ENCODE results near the gene ZBTB5. TPM values are rescaled to one million over a fixed set of nuclear protein-coding genes. Genes with fewer than 3 reads are reported as not detected.

The ZBTB5 gene
- total and polyA plus RNA-seq, 9 of the 15 experiments (the other 6 are each of a cell fraction or from before 2014, with no cell fraction given): 2.3 to 43.2 (median 15.5) TPM

DNA sequence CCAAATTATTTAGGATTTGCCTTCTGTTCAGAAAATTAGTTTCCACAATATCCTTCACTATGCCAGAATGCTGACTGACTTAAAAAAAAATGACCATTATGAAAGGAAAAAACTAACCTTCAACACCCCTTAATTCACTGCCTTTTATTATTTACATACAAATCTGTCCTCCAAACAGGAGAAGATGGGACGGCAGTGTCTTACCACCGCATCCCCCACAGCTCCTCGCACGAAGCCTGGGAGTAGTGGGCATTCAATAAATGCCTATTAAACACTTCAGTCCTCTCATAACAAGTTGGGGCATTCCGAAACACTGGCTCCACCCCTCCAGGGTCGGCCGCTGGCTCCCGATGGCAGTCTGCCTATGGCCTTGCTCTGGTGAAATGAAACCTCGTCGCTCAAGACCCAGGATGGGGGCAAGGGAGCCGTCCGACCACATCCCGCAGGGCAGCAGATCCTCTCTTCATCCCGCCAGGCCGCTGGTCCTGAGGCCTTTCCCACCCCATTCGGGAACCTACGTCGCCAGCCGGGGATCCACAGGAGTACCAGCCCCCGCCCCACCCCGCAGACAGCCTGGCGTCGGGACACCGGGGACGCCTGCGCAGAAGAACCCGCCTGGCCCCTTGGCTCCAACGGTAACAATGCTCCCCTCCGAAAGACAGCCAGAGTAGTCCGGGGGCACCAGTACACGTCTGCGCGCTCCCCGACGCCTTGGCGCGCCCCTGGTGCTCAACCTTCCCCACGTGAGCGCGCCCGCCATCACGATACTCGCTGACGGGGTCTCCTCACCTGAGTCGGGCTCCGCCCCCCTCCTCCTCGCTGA, 613 bp downstream of the ZBTB5 start (continued):
- TF ChIP-seq, protein P1, sequence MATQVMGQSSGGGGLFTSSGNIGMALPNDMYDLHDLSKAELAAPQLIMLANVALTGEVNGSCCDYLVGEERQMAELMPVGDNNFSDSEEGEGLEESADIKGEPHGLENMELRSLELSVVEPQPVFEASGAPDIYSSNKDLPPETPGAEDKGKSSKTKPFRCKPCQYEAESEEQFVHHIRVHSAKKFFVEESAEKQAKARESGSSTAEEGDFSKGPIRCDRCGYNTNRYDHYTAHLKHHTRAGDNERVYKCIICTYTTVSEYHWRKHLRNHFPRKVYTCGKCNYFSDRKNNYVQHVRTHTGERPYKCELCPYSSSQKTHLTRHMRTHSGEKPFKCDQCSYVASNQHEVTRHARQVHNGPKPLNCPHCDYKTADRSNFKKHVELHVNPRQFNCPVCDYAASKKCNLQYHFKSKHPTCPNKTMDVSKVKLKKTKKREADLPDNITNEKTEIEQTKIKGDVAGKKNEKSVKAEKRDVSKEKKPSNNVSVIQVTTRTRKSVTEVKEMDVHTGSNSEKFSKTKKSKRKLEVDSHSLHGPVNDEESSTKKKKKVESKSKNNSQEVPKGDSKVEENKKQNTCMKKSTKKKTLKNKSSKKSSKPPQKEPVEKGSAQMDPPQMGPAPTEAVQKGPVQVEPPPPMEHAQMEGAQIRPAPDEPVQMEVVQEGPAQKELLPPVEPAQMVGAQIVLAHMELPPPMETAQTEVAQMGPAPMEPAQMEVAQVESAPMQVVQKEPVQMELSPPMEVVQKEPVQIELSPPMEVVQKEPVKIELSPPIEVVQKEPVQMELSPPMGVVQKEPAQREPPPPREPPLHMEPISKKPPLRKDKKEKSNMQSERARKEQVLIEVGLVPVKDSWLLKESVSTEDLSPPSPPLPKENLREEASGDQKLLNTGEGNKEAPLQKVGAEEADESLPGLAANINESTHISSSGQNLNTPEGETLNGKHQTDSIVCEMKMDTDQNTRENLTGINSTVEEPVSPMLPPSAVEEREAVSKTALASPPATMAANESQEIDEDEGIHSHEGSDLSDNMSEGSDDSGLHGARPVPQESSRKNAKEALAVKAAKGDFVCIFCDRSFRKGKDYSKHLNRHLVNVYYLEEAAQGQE (IDR thresholded peaks at IDR 0.05; ENCODE audit: borderline replicate concordance): no peak
- TF ChIP-seq, protein P1 (CRISPR knock-in tag; IDR thresholded peaks at IDR 0.05; ENCODE audit: low read depth): no peak
- TF ChIP-seq, protein P2, sequence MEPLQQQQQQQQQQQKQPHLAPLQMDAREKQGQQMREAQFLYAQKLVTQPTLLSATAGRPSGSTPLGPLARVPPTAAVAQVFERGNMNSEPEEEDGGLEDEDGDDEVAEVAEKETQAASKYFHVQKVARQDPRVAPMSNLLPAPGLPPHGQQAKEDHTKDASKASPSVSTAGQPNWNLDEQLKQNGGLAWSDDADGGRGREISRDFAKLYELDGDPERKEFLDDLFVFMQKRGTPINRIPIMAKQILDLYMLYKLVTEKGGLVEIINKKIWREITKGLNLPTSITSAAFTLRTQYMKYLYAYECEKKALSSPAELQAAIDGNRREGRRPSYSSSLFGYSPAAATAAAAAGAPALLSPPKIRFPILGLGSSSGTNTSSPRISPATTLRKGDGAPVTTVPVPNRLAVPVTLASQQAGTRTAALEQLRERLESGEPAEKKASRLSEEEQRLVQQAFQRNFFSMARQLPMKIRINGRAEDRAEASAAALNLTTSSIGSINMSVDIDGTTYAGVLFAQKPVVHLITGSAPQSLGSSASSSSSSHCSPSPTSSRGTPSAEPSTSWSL (CRISPR knock-in tag; IDR thresholded peaks at IDR 0.05; ENCODE audit: borderline replicate concordance): no peak
- TF ChIP-seq, protein P3, sequence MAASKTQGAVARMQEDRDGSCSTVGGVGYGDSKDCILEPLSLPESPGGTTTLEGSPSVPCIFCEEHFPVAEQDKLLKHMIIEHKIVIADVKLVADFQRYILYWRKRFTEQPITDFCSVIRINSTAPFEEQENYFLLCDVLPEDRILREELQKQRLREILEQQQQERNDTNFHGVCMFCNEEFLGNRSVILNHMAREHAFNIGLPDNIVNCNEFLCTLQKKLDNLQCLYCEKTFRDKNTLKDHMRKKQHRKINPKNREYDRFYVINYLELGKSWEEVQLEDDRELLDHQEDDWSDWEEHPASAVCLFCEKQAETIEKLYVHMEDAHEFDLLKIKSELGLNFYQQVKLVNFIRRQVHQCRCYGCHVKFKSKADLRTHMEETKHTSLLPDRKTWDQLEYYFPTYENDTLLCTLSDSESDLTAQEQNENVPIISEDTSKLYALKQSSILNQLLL (CRISPR knock-in tag; IDR thresholded peaks at IDR 0.05; ENCODE audit: borderline replicate concordance): no peak
- TF ChIP-seq TARDBP (IDR thresholded peaks at IDR 0.05) (no peak), KLF16 (IDR thresholded peaks at IDR 0.05) (no peak), ZNF644 (tag; IDR thresholded peaks at IDR 0.05; ENCODE audit: low read depth) (no peak), ZNF445 (CRISPR knock-in tag; IDR thresholded peaks at IDR 0.05; ENCODE audit: low read depth) (no peak), CHD4 (IDR thresholded peaks at IDR 0.05; ENCODE audit: insufficient read depth, insufficient replicate concordance, low read depth, low read length, poor library complexity, severe bottlenecking) (no peak), ZNF780A (CRISPR knock-in tag; IDR thresholded peaks at IDR 0.05) (peak; percentile 22; the same call in 1 of the 2 replicates), MAFK (IDR thresholded peaks at IDR 0.05; ENCODE audit: low read length) (no peak), RBM25 (IDR thresholded peaks at IDR 0.05; ENCODE audit: low read depth, low read length, severe bottlenecking) (no peak), ZNF76 (CRISPR knock-in tag; IDR thresholded peaks at IDR 0.05; ENCODE audit: borderline replicate concordance) (no peak), ZNF583 (CRISPR knock-in tag; IDR thresholded peaks at IDR 0.05) (no peak), MAFF (IDR thresholded peaks at IDR 0.05; ENCODE audit: low read length) (no peak)
- TF ChIP-seq, protein P4, sequence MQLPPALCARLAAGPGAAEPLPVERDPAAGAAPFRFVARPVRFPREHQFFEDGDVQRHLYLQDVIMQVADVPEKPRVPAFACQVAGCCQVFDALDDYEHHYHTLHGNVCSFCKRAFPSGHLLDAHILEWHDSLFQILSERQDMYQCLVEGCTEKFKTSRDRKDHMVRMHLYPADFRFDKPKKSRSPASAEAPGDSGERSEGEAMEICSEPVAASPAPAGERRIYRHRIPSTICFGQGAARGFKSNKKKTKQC (CRISPR knock-in tag; IDR thresholded peaks at IDR 0.05): peak; percentile 78; the same call in 1 of the 2 replicates

All from K562 (cell line).